SK-N-SH (cell line): ENCODE results near the gene TUBGCP6. TPM values are rescaled to one million over a fixed set of nuclear protein-coding genes. Genes with fewer than 3 reads are reported as not detected.

Source experiments
- CTCF ChIA-PET: fragments of 300-600, 350-600 bp; formaldehyde crosslinking; extraction: SDS; loops from one replicate; lab custom pipeline; 2021; lab: Yijun Ruan, JAX
- POLR2A ChIA-PET: fragments of 350-600 bp; sonication (Branson Sonifier 250); formaldehyde crosslinking; extraction: SDS; loops from one replicate; lab custom pipeline; 2020; ENCODE audit warnings: antibody characterized with exemption, inconsistent platforms; lab: Yijun Ruan, JAX
- DNase-seq: peaks from one replicate; pipeline ENCODE4 v3.0.0; 2012
- H2AFZ ChIP-seq: fragments of 200-600 bp; sonication (generic); 2 replicates; pipeline ENCODE4 v1.8.1; 2016; ENCODE audit warnings: antibody characterized with exemption, mild to moderate bottlenecking, low read depth
- H3F3A ChIP-seq: fragments of 200-600 bp; sonication (generic); replicated peaks from 2 replicates; pipeline ENCODE3; 2016; ENCODE audit warnings: antibody characterized with exemption, mild to moderate bottlenecking; ENCODE audit not compliant: insufficient read depth
- H3K27ac ChIP-seq, 2 experiments: fragments of 200-500 bp in 1 of 2; fragments of 200-600 bp in 1 of 2; sonication (Bioruptor generic) in 1 of 2; sonication (generic), shearing (Covaris generic) in 1 of 2; 2 replicates each; pipeline versions ENCODE4 v1.5.1 to v1.6.1; 2014 to 2016; ENCODE audit warnings: low read depth in 2 of 2, inconsistent platforms in 1 of 2, low read length in 1 of 2, mild to moderate bottlenecking in 1 of 2, mixed read lengths in 1 of 2
- H3K27me3 ChIP-seq: fragments of 200-600 bp; sonication (generic), shearing (Covaris generic); 2 replicates; pipeline ENCODE4 v1.6.1; 2016; ENCODE audit warnings: mixed run types; ENCODE audit not compliant: insufficient read depth
- H3K36me3 ChIP-seq, 2 experiments: fragments of 200-500 bp in 1 of 2; fragments of 200-600 bp in 1 of 2; sonication (Bioruptor generic) in 1 of 2; sonication (generic) in 1 of 2; replicated peaks in 1 of 2; 2 replicates each; pipeline versions ENCODE3 to v1.5.1; 2014 to 2016; ENCODE audit warnings: low read length in 1 of 2, mild to moderate bottlenecking in 1 of 2; ENCODE audit not compliant: insufficient read depth in 2 of 2, control insufficient read depth in 1 of 2
- H3K4me1 ChIP-seq, 2 experiments: fragments of 200-500 bp in 1 of 2; fragments of 200-600 bp in 1 of 2; sonication (Bioruptor generic) in 1 of 2; sonication (generic), shearing (Covaris generic) in 1 of 2; 2 replicates each; pipeline versions ENCODE4 v1.5.1 to v1.6.1; 2014 to 2016; ENCODE audit warnings: low read depth in 1 of 2, low read length in 1 of 2, mixed run types in 1 of 2; ENCODE audit not compliant: insufficient read depth in 2 of 2, control insufficient read depth in 1 of 2
- H3K4me2 ChIP-seq: fragments of 200-600 bp; sonication (generic), shearing (Covaris generic); 2 replicates; pipeline ENCODE4 v1.6.1; 2017; ENCODE audit warnings: mixed run types
- H3K4me3 ChIP-seq, 2 experiments: fragments of 200-500 bp in 1 of 2; fragments of 200-600 bp in 1 of 2; sonication (Bioruptor generic) in 1 of 2; sonication (generic), shearing (Covaris generic) in 1 of 2; 2 replicates each; pipeline versions ENCODE4 v1.5.1 to v1.8.1; 2014 to 2016; ENCODE audit warnings: low read depth in 2 of 2, inconsistent platforms in 1 of 2, low read length in 1 of 2, mild to moderate bottlenecking in 1 of 2, mixed read lengths in 1 of 2, moderate library complexity in 1 of 2
- H3K79me2 ChIP-seq: fragments of 200-600 bp; sonication (generic); 2 replicates; pipeline ENCODE4 v1.8.1; 2017; ENCODE audit warnings: mild to moderate bottlenecking; ENCODE audit not compliant: insufficient read depth
- H3K9ac ChIP-seq: fragments of 200-600 bp; sonication (generic); 2 replicates; pipeline ENCODE4 v1.6.1; 2017; ENCODE audit warnings: mixed run types
- H3K9me2 ChIP-seq: fragments of 200-600 bp; sonication (generic); 2 replicates; pipeline ENCODE4 v1.6.1; 2017; ENCODE audit warnings: mixed run types
- H3K9me3 ChIP-seq: fragments of 200-600 bp; sonication (generic); 2 replicates; pipeline ENCODE4 v1.6.1; 2017; ENCODE audit warnings: mixed run types, mild to moderate bottlenecking, moderate library complexity
- H4K20me1 ChIP-seq: fragments of 200-600 bp; sonication (generic); 2 replicates; pipeline ENCODE4 v1.6.1; 2017; ENCODE audit warnings: mild to moderate bottlenecking, mixed run types; ENCODE audit not compliant: insufficient read depth
- CTCF ChIP-seq: fragments of 200-600 bp; sonication (generic); IDR thresholded peaks from 2 replicates; pipeline ENCODE4 v1.6.1; 2017; ENCODE audit warnings: antibody characterized with exemption, mild to moderate bottlenecking, moderate library complexity
- ELF1 ChIP-seq: IDR thresholded peaks from 2 replicates; pipeline ENCODE4 v1.4.0; 2012
- EZH2phosphoT487 ChIP-seq: fragments of 200-600 bp; sonication (generic); IDR thresholded peaks from 2 replicates; pipeline ENCODE4 v1.6.1; 2017; ENCODE audit warnings: low read depth, mixed run types, mild to moderate bottlenecking, antibody characterized with exemption, moderate library complexity, borderline replicate concordance
- FOXM1 ChIP-seq: IDR thresholded peaks from 2 replicates; pipeline ENCODE4 v1.4.0; 2012; ENCODE audit warnings: low read depth, mild to moderate bottlenecking
- GABPA ChIP-seq: IDR thresholded peaks from 2 replicates; pipeline ENCODE4 v1.4.0; 2012; ENCODE audit warnings: low read depth, mild to moderate bottlenecking
- GATA2 ChIP-seq: sonication (generic); formaldehyde crosslinking; IDR thresholded peaks from 2 replicates; pipeline ENCODE4 v1.5.0; 2020; ENCODE audit warnings: mild to moderate bottlenecking, missing genetic modification reagents
- JUND ChIP-seq: IDR thresholded peaks from 2 replicates; pipeline ENCODE4 v1.4.0; 2012
- MAX ChIP-seq: IDR thresholded peaks from 2 replicates; pipeline ENCODE4 v1.4.0; 2012; ENCODE audit warnings: low read depth
- MXI1 ChIP-seq: IDR thresholded peaks from 2 replicates; pipeline ENCODE4 v1.6.1; 2012; ENCODE audit warnings: mild to moderate bottlenecking, low read depth, low read length, improper control_type of control experiment
- NRF1 ChIP-seq: IDR thresholded peaks from 2 replicates; pipeline ENCODE4 v1.6.1; 2012; ENCODE audit warnings: low read depth, mild to moderate bottlenecking, low read length
- PBX3 ChIP-seq: IDR thresholded peaks from 2 replicates; pipeline ENCODE4; 2012
- POLR2AphosphoS5 ChIP-seq: IDR thresholded peaks from 2 replicates; pipeline ENCODE4 v1.6.1; 2012; ENCODE audit warnings: low read depth, low read length
- RCOR1 ChIP-seq: fragments of 150-350 bp; IDR thresholded peaks from 2 replicates; pipeline ENCODE4 v1.6.1; 2017; ENCODE audit warnings: antibody characterized with exemption, low read length
- RFX5 ChIP-seq: IDR thresholded peaks from 2 replicates; pipeline ENCODE4 v1.6.1; 2012; ENCODE audit warnings: mild to moderate bottlenecking, improper control_type of control experiment, low read length
- SIN3A ChIP-seq: IDR thresholded peaks from 2 replicates; pipeline ENCODE4 v1.6.1; 2012; ENCODE audit warnings: low read depth, mild to moderate bottlenecking, low read length, moderate library complexity, borderline replicate concordance
- TAF1 ChIP-seq: IDR thresholded peaks from 2 replicates; pipeline ENCODE4 v1.6.1; 2012; ENCODE audit warnings: low read depth, mild to moderate bottlenecking, low read length, moderate library complexity, borderline replicate concordance
- TEAD4 ChIP-seq: IDR thresholded peaks from 2 replicates; pipeline ENCODE4 v1.4.0; 2012; ENCODE audit warnings: mild to moderate bottlenecking, borderline replicate concordance; ENCODE audit not compliant: insufficient read depth
- USF1 ChIP-seq: IDR thresholded peaks from 2 replicates; pipeline ENCODE4 v1.4.0; 2012; ENCODE audit warnings: low read depth, borderline replicate concordance
- USF2 ChIP-seq: fragments of 150-350 bp; IDR thresholded peaks from 2 replicates; pipeline ENCODE4 v1.6.1; 2017; ENCODE audit warnings: antibody characterized with exemption, low read length, low read depth, borderline replicate concordance
- WGBS: methylation state at CpG from one replicate; pipeline ENCODE4 v1.1.6; 2017; ENCODE audit warnings: low lambda C conversion rate; 5-methylcytosine and 5-hydroxymethylcytosine counted together
- polyA plus RNA-seq, 3 experiments: library from polyadenylated mRNA; depleted of rRNA; stranded (reverse); fragments of >200 nt; gene quantifications; 2 replicates each; pipeline ENCODE4 v1.2.3, GENCODE V29; 2012

TUBGCP6 gene
- polyA plus RNA-seq, 1 of the 3 experiments (the other 2 are of a cell fraction) = 40.4 TPM

GRCh38 chr22:50262460-50262911 lies 17.7 kb upstream of the TUBGCP6 start (continued):
- TF ChIP-seq EZH2phosphoT487 (no peak), TEAD4 (no peak), USF2 (no peak), GATA2 (CRISPR knock-in tag) (no peak), ELF1 (no peak), NRF1 (no peak)
- TF ChIP-seq, all 33 proteins: peak for 0

- TF ChIP-seq FOXM1 (no peak), USF1 (peak; percentile 79), RCOR1 (no peak), PBX3 (0 out of 2 replicates have a peak, but pooled peaks have one; percentile 2), MAX (0 out of 2 replicates have a peak, but pooled peaks have one; percentile 8), MXI1 (0 out of 2 replicates have a peak, but pooled peaks have one; percentile 33), ELF1 (no peak), TAF1 (no peak; the same call in 1 of the 2 replicates), SIN3A (no peak), POLR2AphosphoS5 (no peak), TEAD4 (no peak), GABPA (no peak), JUND (no peak), CTCF (no peak), RFX5 (no peak), NRF1 (no peak)
- no peak within 1 kb of the TSS for H2AFZ ChIP-seq
- H3K27me3 ChIP-seq = no peaks in the 10 kb centered on the region
- H3K9me3 ChIP-seq = no peaks in the 10 kb centered on the region
- H3F3A ChIP-seq = peaks cover 3% of the 10 kb centered on the region
- no peaks in the 10 kb centered on the region for H3K9me2 ChIP-seq
- peak within 1 kb of the TSS; percentile 26 to 81 for H3K27ac ChIP-seq
- peak within 1 kb of the TSS; percentile 67 to 72 for H3K4me3 ChIP-seq
- 67% methylated on average over 3 of the region's 61 CpGs for WGBS
- peaks cover 27% of the 10 kb centered on the region for H3K79me2 ChIP-seq
- H3K9ac ChIP-seq = peak within 1 kb of the TSS; percentile 73
- H3K4me1 ChIP-seq = peaks cover 14 to 25% of the 10 kb centered on the region in 2 experiments; a peak in 2 of 4 replicates
- DNase-seq = peak; percentile 88
- H3K36me3 ChIP-seq = peaks cover 0 to 16% of the 10 kb centered on the region in 2 experiments
- CTCF ChIA-PET = interaction anchor here (0.7 to 4.9 kb wide), 6 partner anchors 10 to 264 kb away, joined by 3 to 34 read pairs (median 26); partner anchors contain the start of genes DENND6B and HDAC10
- POLR2A ChIA-PET = interaction anchor here (1.0 to 1.7 kb wide), 2 partner anchors 11 to 14 kb away, joined by 3 to 10 read pairs; partner anchors contain the start of gene HDAC10
- H4K20me1 ChIP-seq = no peaks in the 10 kb centered on the region
- H3K4me2 ChIP-seq = peak within 1 kb of the TSS; percentile 91
Measured at GRCh38 chr22:50261615-50262459, 17.0 kb upstream of the TUBGCP6 start, which contains the start of gene MAPK12. TSS of gene MAPK12 (minus strand) at chr22:50261683. CDS start at chr22:50261509, 174 bp downstream.
